KMS-11 (cell line): ENCODE data around the gene FAM43B.

Experiments used
- H2AFZ ChIP-seq: fragments of 200-600 bp; sonication (generic); 2 replicates; pipeline ENCODE4 v1.6.1; 2016; ENCODE audit warnings: antibody characterized with exemption, mixed run types, low read depth
- H3K27ac ChIP-seq: fragments of 200-600 bp; sonication (generic); 2 replicates; pipeline ENCODE4 v1.6.1; 2016; ENCODE audit warnings: mild to moderate bottlenecking, mixed run types
- H3K27me3 ChIP-seq: fragments of 200-600 bp; sonication (generic); 2 replicates; pipeline ENCODE4 v1.6.1; 2017; ENCODE audit warnings: mild to moderate bottlenecking, low read depth, mixed run types, moderate library complexity; ENCODE audit not compliant: insufficient read depth
- H3K36me3 ChIP-seq: fragments of 200-600 bp; sonication (generic); 2 replicates; pipeline ENCODE4 v1.6.1; 2017; ENCODE audit warnings: mild to moderate bottlenecking, mixed run types; ENCODE audit not compliant: insufficient read depth
- H3K4me1 ChIP-seq: fragments of 200-600 bp; sonication (generic); 2 replicates; pipeline ENCODE4 v1.6.1; 2016; ENCODE audit warnings: mild to moderate bottlenecking, low read depth, mixed run types; ENCODE audit not compliant: poor library complexity, severe bottlenecking
- H3K4me2 ChIP-seq: fragments of 200-600 bp; sonication (generic); 2 replicates; pipeline ENCODE4 v1.7.0; 2016; ENCODE audit warnings: mild to moderate bottlenecking, mixed run types
- H3K4me3 ChIP-seq: fragments of 200-600 bp; sonication (generic); IDR thresholded peaks from 2 replicates; pipeline ENCODE4 v1.6.1; 2017; ENCODE audit warnings: low read depth, low read length, mixed read lengths; ENCODE audit not compliant: insufficient read depth
- H3K79me2 ChIP-seq: fragments of 200-600 bp; sonication (generic); 2 replicates; pipeline ENCODE4 v1.6.1; 2016; ENCODE audit warnings: low read depth, mixed run types; ENCODE audit not compliant: insufficient read depth
- H3K9ac ChIP-seq: fragments of 200-600 bp; sonication (generic); 2 replicates; pipeline ENCODE4 v1.6.1; 2016; ENCODE audit warnings: mild to moderate bottlenecking, mixed run types
- H4K20me1 ChIP-seq: fragments of 200-600 bp; sonication (generic); 2 replicates; pipeline ENCODE4 v1.6.1; 2016; ENCODE audit warnings: mild to moderate bottlenecking, mixed run types; ENCODE audit not compliant: insufficient read depth
- TF ChIP-seq, protein P1 (sequence below): fragments of 200-600 bp; sonication (generic); conservative IDR thresholded peaks from 2 replicates; pipeline ENCODE4 v1.6.1; 2017; ENCODE audit warnings: low read depth, mild to moderate bottlenecking, antibody characterized with exemption, low read length, moderate library complexity, mixed read lengths

Gene FAM43B, protein sequence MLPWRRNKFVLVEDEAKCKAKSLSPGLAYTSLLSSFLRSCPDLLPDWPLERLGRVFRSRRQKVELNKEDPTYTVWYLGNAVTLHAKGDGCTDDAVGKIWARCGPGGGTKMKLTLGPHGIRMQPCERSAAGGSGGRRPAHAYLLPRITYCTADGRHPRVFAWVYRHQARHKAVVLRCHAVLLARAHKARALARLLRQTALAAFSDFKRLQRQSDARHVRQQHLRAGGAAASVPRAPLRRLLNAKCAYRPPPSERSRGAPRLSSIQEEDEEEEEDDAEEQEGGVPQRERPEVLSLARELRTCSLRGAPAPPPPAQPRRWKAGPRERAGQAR

DNA sequence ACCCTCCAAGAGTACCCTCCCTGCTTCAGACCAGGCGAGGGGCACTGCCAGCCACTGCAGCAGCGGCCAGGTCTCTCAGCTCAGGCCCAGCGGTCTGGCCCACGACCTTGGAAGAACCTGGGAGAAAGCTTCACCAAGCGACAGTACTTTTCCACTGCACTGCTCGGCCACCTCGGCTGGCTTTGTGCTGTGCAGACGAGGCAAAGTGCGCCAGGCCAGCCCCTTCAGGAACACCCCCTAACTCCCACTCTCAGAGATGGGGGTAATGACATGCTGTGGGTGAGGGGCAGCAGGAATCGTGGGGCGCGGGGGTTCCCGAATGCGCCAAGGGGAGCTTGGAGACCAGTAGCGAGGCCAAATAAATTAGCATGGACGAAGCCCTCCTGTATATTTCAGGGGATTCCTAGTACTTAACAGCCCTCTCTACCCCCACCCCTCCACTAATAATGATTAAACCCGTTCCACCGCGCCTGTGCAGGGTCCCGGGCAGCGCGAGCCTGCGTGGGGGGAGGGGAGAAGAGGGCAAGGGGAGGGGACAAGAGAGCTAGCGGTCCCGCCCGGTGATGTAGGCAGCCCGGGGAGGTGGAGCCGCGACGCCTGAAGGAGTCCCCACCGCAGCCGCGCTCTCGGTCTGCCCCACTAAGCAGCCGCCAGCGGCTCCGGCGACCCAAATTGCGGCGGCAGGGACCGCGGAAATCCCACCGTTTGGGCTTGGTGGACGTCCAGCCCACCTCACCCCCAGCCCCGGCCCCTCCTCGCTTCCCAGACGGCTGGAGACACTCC, at the start of gene FAM43B:
FAM43B (plus strand) TSS at position 629 of the 783 bp plus-strand sequence. CDS start 401 bp downstream, outside the sequence.
- Histone ChIP-seq H3K79me2 (no peaks in the 10 kb centered on the region), H3K27me3 (peaks cover 66% of the 10 kb centered on the region; the same call in 1 of the 2 replicates), H3K4me1 (no peaks in the 10 kb centered on the region), H2AFZ (no peak within 1 kb of the TSS), H3K36me3 (no peaks in the 10 kb centered on the region), H3K4me2 (no peak within 1 kb of the TSS), H4K20me1 (no peaks in the 10 kb centered on the region), H3K4me3 (no peak within 1 kb of the TSS), H3K9ac (no peak within 1 kb of the TSS), H3K27ac (no peak within 1 kb of the TSS)
- TF ChIP-seq, protein P1, sequence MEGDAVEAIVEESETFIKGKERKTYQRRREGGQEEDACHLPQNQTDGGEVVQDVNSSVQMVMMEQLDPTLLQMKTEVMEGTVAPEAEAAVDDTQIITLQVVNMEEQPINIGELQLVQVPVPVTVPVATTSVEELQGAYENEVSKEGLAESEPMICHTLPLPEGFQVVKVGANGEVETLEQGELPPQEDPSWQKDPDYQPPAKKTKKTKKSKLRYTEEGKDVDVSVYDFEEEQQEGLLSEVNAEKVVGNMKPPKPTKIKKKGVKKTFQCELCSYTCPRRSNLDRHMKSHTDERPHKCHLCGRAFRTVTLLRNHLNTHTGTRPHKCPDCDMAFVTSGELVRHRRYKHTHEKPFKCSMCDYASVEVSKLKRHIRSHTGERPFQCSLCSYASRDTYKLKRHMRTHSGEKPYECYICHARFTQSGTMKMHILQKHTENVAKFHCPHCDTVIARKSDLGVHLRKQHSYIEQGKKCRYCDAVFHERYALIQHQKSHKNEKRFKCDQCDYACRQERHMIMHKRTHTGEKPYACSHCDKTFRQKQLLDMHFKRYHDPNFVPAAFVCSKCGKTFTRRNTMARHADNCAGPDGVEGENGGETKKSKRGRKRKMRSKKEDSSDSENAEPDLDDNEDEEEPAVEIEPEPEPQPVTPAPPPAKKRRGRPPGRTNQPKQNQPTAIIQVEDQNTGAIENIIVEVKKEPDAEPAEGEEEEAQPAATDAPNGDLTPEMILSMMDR, result no peak

DNA sequence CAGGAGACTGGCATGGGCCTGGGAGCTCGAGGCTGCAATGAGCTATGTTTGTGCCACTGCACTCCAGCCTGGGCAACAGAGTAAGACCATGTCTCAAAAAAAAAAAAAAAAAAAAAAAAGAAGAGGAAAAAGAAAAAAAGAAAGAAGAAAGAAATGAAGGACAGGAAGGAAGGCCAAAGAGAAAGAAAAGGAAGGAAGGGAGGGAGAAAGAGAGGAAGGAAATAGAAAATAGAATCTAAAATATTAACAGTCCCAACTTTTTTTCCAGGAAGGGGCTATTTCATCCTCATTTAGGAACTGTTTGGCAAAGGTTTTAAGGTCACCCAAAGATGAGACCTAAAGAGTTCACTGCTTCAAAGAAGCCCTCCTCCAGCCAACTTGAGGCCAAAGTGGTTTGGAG, 46.9 kb upstream of the FAM43B start:
- Histone ChIP-seq H3K36me3 (no peaks in the 10 kb centered on the region), H3K9ac (no peak overlapping the region), H4K20me1 (no peaks in the 10 kb centered on the region), H3K79me2 (peaks cover 12% of the 10 kb centered on the region; the same call in 1 of the 2 replicates), H3K4me2 (no peak overlapping the region), H3K4me1 (peaks cover 15% of the 10 kb centered on the region), H2AFZ (no peak overlapping the region), H3K27ac (no peak overlapping the region), H3K27me3 (no peaks in the 10 kb centered on the region; the same call in 1 of the 2 replicates), H3K4me3 (no peak overlapping the region)
- TF ChIP-seq, protein P1, result no peak

DNA sequence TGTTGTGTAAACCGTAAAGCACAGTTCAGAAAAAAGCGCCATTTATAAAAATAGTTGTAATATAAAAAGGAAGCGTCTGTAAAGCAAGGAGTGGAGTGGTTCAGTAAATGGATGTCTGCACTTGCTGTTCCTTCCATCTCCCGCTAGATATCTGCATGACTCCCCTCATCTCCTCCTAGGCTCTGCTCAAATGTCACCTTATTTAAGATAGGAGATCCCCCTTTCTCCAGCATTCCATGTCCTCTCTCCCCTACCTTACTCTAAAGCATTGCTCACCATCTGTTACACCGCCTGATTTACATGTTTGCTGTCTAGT, 45.2 kb upstream of the FAM43B start:
- peaks cover 15% of the 10 kb centered on the region for H3K4me1 ChIP-seq
- peaks cover 12% of the 10 kb centered on the region; the same call in 1 of the 2 replicates for H3K79me2 ChIP-seq
- no peaks in the 10 kb centered on the region for H4K20me1 ChIP-seq
- peak overlapping the region; percentile 61; the same call in 1 of the 2 replicates for H3K9ac ChIP-seq
- no peaks in the 10 kb centered on the region for H3K36me3 ChIP-seq
- H3K27me3 ChIP-seq, result no peaks in the 10 kb centered on the region; the same call in 1 of the 2 replicates
- TF ChIP-seq, protein P1, result no peak
- H3K4me3 ChIP-seq, result peak overlapping the region; percentile 79
- peak overlapping the region; percentile 90 for H3K4me2 ChIP-seq
- no peak overlapping the region for H3K27ac ChIP-seq
- peak overlapping the region; percentile 90; the same call in 1 of the 2 replicates for H2AFZ ChIP-seq

DNA sequence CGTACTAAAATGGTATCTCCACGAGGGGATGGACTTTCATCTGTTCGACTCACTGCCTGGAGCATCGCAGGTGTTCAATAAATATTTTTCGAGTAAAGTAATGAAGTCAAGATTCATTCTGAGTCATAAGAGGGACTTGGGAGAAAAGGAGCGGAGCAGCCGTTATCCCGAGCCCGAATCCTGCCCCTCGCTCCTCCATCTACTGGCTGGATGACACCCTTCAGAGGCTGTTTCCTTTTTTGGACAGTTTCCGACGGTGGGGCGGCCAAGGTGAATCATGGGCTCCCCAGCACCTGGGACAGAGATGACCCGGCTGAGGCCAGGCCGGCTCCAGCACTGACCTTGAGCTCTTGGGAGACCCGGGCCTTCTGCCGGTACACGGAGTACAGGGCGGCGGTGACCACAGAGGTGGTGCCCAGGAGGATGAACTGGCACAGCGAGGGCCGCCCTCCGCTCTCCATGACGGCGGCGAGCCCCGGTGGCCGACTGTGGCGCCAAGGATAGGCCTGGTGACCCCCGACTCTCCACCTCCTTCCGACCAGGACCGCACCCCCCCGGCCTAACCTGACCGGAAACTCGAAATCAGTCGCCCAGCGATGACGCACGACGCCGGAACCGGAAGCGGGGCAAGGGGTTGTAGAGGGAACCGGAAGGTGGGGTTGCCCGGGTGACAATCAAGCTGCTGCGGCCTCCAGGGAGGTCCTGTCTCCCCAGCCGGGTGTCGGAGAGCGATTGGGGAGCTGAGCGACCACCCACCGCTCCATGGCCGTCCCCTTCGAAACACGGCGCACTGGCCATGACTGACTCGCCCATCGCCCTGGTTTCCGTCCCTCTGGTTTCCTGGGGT, 44.6 kb upstream of the FAM43B start, which contains the start of gene MUL1:
MUL1 (minus strand) TSS at position 588 of the 847 bp plus-strand sequence; CDS start at position 461, 127 bp downstream.
- peaks cover 12% of the 10 kb centered on the region; the same call in 1 of the 2 replicates for H3K79me2 ChIP-seq
- H3K36me3 ChIP-seq, result no peaks in the 10 kb centered on the region
- peak within 1 kb of the TSS; percentile 90 for H3K4me2 ChIP-seq
- H3K4me3 ChIP-seq, result peak within 1 kb of the TSS; percentile 79
- peak within 1 kb of the TSS; percentile 61; the same call in 1 of the 2 replicates for H3K9ac ChIP-seq
- H2AFZ ChIP-seq, result peak within 1 kb of the TSS; percentile 90
- no peak within 1 kb of the TSS for H3K27ac ChIP-seq
- H3K27me3 ChIP-seq, result no peaks in the 10 kb centered on the region; the same call in 1 of the 2 replicates
- TF ChIP-seq, protein P1, result no peak
- H3K4me1 ChIP-seq, result peaks cover 15% of the 10 kb centered on the region
- H4K20me1 ChIP-seq, result no peaks in the 10 kb centered on the region
